ENCODE measurements around the gene OSMR.

- TF ChIP-seq, protein P1, sequence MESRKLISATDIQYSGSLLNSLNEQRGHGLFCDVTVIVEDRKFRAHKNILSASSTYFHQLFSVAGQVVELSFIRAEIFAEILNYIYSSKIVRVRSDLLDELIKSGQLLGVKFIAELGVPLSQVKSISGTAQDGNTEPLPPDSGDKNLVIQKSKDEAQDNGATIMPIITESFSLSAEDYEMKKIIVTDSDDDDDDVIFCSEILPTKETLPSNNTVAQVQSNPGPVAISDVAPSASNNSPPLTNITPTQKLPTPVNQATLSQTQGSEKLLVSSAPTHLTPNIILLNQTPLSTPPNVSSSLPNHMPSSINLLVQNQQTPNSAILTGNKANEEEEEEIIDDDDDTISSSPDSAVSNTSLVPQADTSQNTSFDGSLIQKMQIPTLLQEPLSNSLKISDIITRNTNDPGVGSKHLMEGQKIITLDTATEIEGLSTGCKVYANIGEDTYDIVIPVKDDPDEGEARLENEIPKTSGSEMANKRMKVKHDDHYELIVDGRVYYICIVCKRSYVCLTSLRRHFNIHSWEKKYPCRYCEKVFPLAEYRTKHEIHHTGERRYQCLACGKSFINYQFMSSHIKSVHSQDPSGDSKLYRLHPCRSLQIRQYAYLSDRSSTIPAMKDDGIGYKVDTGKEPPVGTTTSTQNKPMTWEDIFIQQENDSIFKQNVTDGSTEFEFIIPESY (IDR thresholded peaks at IDR 0.05; ENCODE audit: borderline replicate concordance, low read depth): no peak
- TF ChIP-seq SIN3A (IDR thresholded peaks at IDR 0.05; ENCODE audit: borderline replicate concordance, low read depth, low read length) (no peak), FOXJ3 (CRISPR knock-in tag; IDR thresholded peaks at IDR 0.05) (no peak), RFX5 (IDR thresholded peaks at IDR 0.05; ENCODE audit: low read length) (no peak)
Measured at GRCh38 chr5:38961691-38962090, 115.9 kb downstream of the OSMR start.

All from SK-N-SH (cell line).